Measurements from ENCODE around the gene ZNF319. TPM values are rescaled to one million over a fixed set of nuclear protein-coding genes. Genes with fewer than 3 reads are reported as not detected.

ZNF319 gene
- total and polyA plus RNA-seq, 10 of the 15 experiments (the other 5 are each of a cell fraction or from before 2014, with no cell fraction given), result 0.29 to 7.4 (median 1.7) TPM

GRCh38 chr16:58000706-58001676 is 519 bp upstream of the ZNF319 start, which contains the start of gene USB1 (continued):
- TF ChIP-seq RAD51 (IDR thresholded peaks at IDR 0.05) (no peak), ZNF274 (IDR thresholded peaks at IDR 0.05; ENCODE audit: insufficient read depth, insufficient read length) (no peak), E2F8 (IDR thresholded peaks at IDR 0.05; ENCODE audit: low read depth, partially characterized antibody) (no peak), HSF1 (IDR thresholded peaks at IDR 0.05; ENCODE audit: low read depth, low read length) (no peak), LARP7 (IDR thresholded peaks at IDR 0.05) (peak; percentile 5; the same call in 1 of the 2 replicates), HCFC1 (IDR thresholded peaks at IDR 0.05; ENCODE audit: low read length) (no peak; the same call in 1 of the 2 replicates), CBX5 (IDR thresholded peaks at IDR 0.05; ENCODE audit: low read depth) (no peak), FOXK2 (IDR thresholded peaks at IDR 0.05) (no peak), CEBPZ (IDR thresholded peaks at IDR 0.05; ENCODE audit: low read depth, low read length) (no peak), HDGF (IDR thresholded peaks at IDR 0.05) (0 out of 2 replicates have a peak, but pooled peaks have one; percentile 52), IRF3 (IDR thresholded peaks at IDR 0.05) (no peak)

Data from GM12878 (cell line).